ENCODE measurements around the gene BHMT2.
A peak's percentile ranks its signal among the peaks of the same experiment; 100 is the strongest.

The BHMT2 gene

DNA sequence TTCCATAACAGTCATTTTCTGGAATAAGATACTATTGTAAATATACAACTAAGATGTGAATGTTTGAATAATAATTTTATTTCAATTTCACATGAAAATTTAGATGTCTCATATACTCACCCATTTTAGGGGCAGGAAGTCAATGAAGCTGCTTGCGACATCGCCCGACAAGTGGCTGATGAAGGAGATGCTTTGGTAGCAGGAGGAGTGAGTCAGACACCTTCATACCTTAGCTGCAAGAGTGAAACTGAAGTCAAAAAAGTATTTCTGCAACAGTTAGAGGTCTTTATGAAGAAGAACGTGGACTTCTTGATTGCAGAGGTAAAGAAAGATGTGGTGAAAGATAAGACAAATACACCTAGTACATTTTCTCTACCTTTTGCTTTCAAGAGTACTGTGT is 50.7 kb downstream of the BHMT2 start:
- no peak for DNase-seq (ENCODE audit: low spot score)

DNA sequence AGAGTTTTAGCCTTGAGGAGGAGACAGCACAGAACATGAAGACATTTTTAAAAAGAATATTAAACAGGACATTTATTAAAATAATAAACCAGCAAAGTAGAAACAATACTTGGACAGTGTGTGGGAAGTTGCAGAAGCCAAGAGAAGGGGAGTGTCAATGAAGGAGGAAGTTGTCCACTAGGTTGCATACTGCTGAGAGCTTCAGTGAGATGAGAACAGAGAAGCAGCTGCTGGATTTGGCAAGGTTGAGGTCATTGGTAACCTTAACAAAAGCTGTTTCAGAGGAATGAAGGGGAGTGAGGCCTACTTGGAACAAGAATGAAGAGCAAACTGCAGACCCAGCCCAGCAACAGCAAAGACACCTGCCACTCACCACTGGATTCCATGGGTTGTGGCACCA is 53.4 kb downstream of the BHMT2 start:
- no peak for DNase-seq (ENCODE audit: low spot score)

DNA sequence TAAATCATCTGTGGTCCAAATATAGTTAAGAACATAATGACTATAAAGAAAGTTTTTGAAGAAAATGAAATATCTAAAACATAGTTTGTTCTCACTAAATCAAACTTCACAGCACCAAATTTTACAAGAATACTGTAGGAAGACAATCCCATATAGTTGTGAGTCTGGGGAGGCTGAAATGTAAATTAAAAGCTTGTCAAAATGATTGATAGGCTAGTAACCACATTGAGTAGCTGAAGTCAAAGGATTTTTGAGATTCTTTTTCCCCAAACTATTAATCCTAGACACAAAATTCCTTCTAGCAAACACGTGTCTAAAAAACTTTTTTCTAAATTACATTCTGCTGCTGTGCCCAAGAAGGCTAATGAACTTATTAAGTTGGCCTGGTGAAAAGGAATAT is 55.0 kb downstream of the BHMT2 start:
- DNase-seq (ENCODE audit: low spot score): no peak

DNA sequence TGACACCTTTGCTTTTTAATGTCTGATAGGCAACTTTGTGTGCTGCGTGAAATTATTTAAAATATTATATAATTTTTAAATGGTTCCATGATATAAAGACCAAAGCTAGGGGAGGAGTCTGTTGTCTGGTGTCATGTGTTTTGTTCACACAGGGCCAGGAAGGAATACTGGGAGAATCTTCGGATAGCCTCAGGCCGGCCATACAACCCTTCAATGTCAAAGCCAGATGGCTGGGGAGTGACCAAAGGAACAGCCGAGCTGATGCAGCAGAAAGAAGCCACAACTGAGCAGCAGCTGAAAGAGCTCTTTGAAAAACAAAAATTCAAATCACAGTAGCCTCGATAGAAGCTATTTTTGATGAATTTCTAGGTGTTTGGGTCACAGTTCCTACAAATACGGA is 61.2 kb downstream of the BHMT2 start:
- DNase-seq (ENCODE audit: low spot score): no peak

DNA sequence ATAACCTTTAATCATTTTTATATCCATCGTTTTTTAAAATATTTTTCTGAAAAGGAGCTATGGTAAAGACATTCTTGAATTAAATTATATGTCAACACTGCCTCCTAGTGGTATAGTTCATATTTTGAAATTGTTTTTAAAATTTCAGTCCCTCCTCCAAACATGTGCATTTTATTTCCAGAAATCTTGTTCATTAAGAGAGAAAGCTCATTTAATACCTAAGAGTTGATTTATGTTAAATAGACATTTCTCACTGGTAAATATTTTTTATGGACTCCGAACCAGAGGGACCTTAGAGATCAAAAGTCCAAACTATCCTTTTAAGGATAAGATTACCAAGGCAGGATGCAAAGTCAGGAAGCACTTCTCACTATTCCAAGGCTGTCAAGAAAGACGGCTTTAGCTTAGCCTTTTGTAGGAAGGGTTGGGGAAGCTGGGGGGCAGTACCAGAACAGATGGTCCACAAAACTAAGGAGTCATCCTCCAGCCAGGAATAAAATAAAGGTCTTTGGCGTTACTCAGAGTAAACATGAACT is 63.6 kb downstream of the BHMT2 start:
- DNase-seq (ENCODE audit: low spot score): no peak

DNA sequence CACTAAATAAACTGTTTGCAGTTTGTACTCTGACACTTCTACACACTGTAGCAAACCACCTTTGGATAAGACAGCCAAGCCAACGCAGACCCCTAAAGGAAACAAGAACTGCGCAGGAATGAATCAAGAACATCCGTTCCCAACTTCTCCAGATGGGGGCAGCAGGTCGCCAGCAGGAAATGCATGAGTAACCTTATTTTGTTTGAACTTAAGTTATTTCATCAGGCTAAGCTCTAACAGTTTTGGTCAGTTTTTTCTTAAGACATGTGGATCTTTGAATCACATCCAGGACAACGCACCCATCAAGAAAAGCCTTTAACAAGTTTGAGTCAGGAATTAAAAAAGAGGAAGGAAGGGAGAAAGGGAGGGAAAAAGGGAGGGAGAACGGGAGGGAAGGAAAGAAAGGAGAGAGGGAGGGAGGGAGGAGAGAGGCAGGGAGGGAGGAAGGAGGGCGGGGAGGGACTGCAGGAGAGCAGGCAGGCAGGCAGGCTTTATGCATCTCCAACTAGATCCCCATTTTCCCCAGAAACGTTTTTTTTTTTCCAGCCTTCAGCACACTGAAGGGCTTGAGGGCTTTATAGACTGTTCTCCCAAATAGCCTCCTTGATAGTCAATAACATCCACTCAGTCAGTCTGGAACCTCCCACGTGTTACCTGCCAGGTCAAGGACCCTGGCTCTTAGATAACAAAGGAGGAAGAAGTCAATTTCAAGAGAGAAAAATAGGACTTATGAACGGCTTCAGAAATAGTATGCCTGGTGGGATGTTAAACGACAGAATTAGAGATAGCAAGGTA is 64.3 kb downstream of the BHMT2 start:
- peak; percentile 46 for DNase-seq (ENCODE audit: low spot score)

DNA sequence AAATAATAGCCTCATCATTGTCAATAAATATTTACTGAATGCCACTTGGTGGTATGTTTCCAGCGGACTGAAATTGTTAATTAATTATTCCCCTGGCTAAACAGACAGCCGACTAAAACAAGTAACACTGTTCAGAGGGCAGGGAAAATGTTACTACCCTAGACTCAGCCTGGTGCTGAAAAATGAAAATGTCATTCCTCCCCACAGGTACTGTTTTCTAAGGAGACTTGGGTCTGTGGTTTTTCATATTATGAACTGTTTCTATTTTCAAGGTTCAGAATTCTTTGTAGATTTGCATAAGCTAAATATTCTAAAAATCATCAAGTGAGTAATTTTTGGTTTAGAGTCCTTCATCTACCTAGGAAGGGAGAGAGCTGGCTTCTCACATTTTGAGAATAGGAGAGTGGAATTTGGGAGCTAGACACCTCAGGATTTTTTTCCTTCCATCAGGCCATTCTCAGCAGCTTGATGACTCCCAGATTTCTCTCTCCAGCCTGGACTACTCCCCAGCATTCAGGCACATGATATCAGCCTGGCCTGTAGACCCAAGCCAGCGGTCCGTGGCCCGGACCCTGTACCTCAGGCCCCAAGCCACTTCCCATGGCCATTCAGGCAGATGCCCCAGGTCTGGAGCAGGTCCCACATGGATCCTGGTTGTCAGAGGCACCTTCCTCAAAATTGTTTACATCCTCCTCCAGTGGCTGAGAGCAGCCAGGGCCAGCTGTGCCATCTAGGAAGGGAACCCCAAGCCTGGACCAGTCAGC is 66.4 kb downstream of the BHMT2 start:
- DNase-seq (ENCODE audit: low spot score): no peak

DNA sequence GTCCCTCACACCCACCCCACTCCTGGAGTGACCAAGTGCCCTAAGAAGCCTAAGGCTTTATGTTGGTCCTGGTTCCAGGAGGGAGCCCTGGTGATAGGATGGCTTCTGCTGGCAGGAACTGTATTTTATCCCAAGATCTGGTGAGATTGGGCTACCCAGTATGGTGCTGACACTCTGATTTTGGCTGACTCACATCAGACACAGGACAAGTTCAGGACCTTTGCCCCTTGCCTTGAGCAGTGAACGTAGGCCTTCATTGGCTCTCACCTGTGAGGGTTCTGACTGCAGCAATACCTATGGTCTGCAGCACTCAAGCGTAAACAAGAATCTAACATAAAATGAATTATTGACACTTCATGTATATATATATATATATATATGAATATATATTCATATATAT is 67.1 kb downstream of the BHMT2 start:
- no peak for DNase-seq (ENCODE audit: low spot score)

Measured in hepatic stellate cell (primary cell).